Measurements from ENCODE around the gene DAP3. TPM values are rescaled to one million over a fixed set of nuclear protein-coding genes. Genes with fewer than 3 reads are reported as not detected.
"Not testable (repeated sequence)": the region's sequence is repeated elsewhere in the genome, so short reads cannot be mapped to it uniquely, and the experiment has no call there.

The DAP3 gene
- total and polyA plus RNA-seq, 9 of the 15 experiments (the other 6 are each of a cell fraction or from before 2014, with no cell fraction given): 155 to 484 (median 298) TPM

GRCh38 chr1:155767399-155767989 lies 78.6 kb downstream of the DAP3 start:
- H3K79me2 ChIP-seq (ENCODE audit: control insufficient read depth, insufficient read depth, low read length); ATAC-seq; FAIRE-seq; H3K9me1 ChIP-seq (ENCODE audit: control insufficient read depth, insufficient read depth, low read length); DNase-seq (ENCODE audit: extremely low read depth in 1 of 4, low spot score in 3 of 4); H3K27me3 ChIP-seq (ENCODE audit: control insufficient read depth in 2 of 2, insufficient read depth in 2 of 2, low read length in 2 of 2); intact Hi-C loops (cut with micrococcal nuclease); CTCF ChIA-PET (ENCODE audit: low intra/inter-chr PET ratio); H3K9me3 ChIP-seq (replicated peaks; ENCODE audit: control insufficient read depth, insufficient read depth, low read depth, low read length); H2AFZ ChIP-seq (ENCODE audit: low read depth, low read length); H4K20me1 ChIP-seq (replicated peaks; ENCODE audit: control insufficient read depth, insufficient read depth, low read length); BruUV-seq (replicated peaks); H3K4me3 ChIP-seq; in situ Hi-C loops (cut with MboI): not testable (repeated sequence)
- TF ChIP-seq, protein P1, sequence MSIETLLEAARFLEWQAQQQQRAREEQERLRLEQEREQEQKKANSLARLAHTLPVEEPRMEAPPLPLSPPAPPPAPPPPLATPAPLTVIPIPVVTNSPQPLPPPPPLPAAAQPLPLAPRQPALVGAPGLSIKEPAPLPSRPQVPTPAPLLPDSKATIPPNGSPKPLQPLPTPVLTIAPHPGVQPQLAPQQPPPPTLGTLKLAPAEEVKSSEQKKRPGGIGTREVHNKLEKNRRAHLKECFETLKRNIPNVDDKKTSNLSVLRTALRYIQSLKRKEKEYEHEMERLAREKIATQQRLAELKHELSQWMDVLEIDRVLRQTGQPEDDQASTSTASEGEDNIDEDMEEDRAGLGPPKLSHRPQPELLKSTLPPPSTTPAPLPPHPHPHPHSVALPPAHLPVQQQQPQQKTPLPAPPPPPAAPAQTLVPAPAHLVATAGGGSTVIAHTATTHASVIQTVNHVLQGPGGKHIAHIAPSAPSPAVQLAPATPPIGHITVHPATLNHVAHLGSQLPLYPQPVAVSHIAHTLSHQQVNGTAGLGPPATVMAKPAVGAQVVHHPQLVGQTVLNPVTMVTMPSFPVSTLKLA (conservative IDR thresholded peaks at IDR 0.05): 0 out of 4 replicates have a peak, but pooled peaks of 1 of the 2 experiments have one; percentile 9
- peaks cover 12 to 21% of the 10 kb centered on the region in 2 experiments; a peak in 4 of 5 replicates for H3K4me1 ChIP-seq (replicated peaks in 1 of 2; ENCODE audit: control insufficient read depth in 2 of 2, insufficient read depth in 2 of 2, low read length in 2 of 2)
- H3K4me2 ChIP-seq (ENCODE audit: insufficient read depth, low read length): peak overlapping the region; percentile 50; the same call in 1 of the 2 replicates
- peaks cover 87% of the 10 kb centered on the region for H3K36me3 ChIP-seq (ENCODE audit: control insufficient read depth, insufficient read depth, low read length)
- WGBS (ENCODE audit: insufficient coverage, low coverage, missing lambda C conversion rate): 89% methylated on average over 2 of the region's 5 CpGs
- H3K9ac ChIP-seq (ENCODE audit: insufficient read depth in 1 of 2, low read depth in 2 of 2, low read length in 2 of 2): peak overlapping the region in 1 of 2 experiments; percentile 48; a peak in 1 of 4 replicates
- H3K27ac ChIP-seq (ENCODE audit: extremely low read depth, low read depth, low read length): peak overlapping the region; percentile 82
- POLR2A ChIA-PET: interaction anchor here (1.1 kb wide), 1 partner anchor 12 kb away, joined by 4 read pairs; no protein-coding TSS in a partner anchor

- H4K20me1 ChIP-seq (replicated peaks; ENCODE audit: control insufficient read depth, insufficient read depth, low read length): no peaks in the 10 kb centered on the region
- H3K27me3 ChIP-seq (ENCODE audit: control insufficient read depth in 2 of 2, insufficient read depth in 2 of 2, low read length in 2 of 2): no peaks in the 10 kb centered on the region
- FAIRE-seq (no peak), ATAC-seq (no peak), DNase-seq (ENCODE audit: extremely low read depth in 1 of 4, low spot score in 3 of 4) (no peak)
- H3K4me3 ChIP-seq: no peak overlapping the region
- no peaks in the 10 kb centered on the region for H3K9me3 ChIP-seq (replicated peaks; ENCODE audit: control insufficient read depth, insufficient read depth, low read depth, low read length)
- ChIA-PET POLR2A (interaction anchor here (1.0 kb wide), 1 partner anchor 116 kb away, joined by 3 read pairs; no protein-coding TSS in a partner anchor), CTCF (ENCODE audit: low intra/inter-chr PET ratio) (interaction anchor here (0.6 kb wide), 1 partner anchor 563 kb away, joined by 3 read pairs; no protein-coding TSS in a partner anchor)
- no peaks in the 10 kb centered on the region for H3K9me1 ChIP-seq (ENCODE audit: control insufficient read depth, insufficient read depth, low read length)
- intact Hi-C loops (cut with micrococcal nuclease) (no loop called here), in situ Hi-C loops (cut with MboI) (no loop called here)
- H3K79me2 ChIP-seq (ENCODE audit: control insufficient read depth, insufficient read depth, low read length): peaks cover 8% of the 10 kb centered on the region; the same call in 1 of the 3 replicates
- peak overlapping the region; percentile 85 for H3K27ac ChIP-seq (ENCODE audit: extremely low read depth, low read depth, low read length)
- H3K4me1 ChIP-seq (replicated peaks in 1 of 2; ENCODE audit: control insufficient read depth in 2 of 2, insufficient read depth in 2 of 2, low read length in 2 of 2): peaks cover 12 to 21% of the 10 kb centered on the region in 2 experiments; a peak in 4 of 5 replicates
- peak overlapping the region; percentile 55 to 83; a peak in 3 of 4 replicates for H3K9ac ChIP-seq (ENCODE audit: insufficient read depth in 1 of 2, low read depth in 2 of 2, low read length in 2 of 2)
- WGBS (ENCODE audit: insufficient coverage, low coverage, missing lambda C conversion rate): 95% methylated on average over 5 of the region's 5 CpGs
- BruUV-seq (replicated peaks): no TSS peak
- no peak overlapping the region for H2AFZ ChIP-seq (ENCODE audit: low read depth, low read length)
- H3K4me2 ChIP-seq (ENCODE audit: insufficient read depth, low read length): no peak overlapping the region
- peaks cover 88% of the 10 kb centered on the region for H3K36me3 ChIP-seq (ENCODE audit: control insufficient read depth, insufficient read depth, low read length)
- no peak for TF ChIP-seq RB1 (IDR thresholded peaks at IDR 0.05; ENCODE audit: low read depth)
- no peak for TF ChIP-seq SRF (CRISPR knock-in tag; IDR thresholded peaks at IDR 0.05)
- TF ChIP-seq, protein P2, sequence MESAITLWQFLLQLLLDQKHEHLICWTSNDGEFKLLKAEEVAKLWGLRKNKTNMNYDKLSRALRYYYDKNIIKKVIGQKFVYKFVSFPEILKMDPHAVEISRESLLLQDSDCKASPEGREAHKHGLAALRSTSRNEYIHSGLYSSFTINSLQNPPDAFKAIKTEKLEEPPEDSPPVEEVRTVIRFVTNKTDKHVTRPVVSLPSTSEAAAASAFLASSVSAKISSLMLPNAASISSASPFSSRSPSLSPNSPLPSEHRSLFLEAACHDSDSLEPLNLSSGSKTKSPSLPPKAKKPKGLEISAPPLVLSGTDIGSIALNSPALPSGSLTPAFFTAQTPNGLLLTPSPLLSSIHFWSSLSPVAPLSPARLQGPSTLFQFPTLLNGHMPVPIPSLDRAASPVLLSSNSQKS (CRISPR knock-in tag; IDR thresholded peaks at IDR 0.05): no peak
- TF ChIP-seq LARP7 (IDR thresholded peaks at IDR 0.05): no peak
- TF ChIP-seq HSF4 (CRISPR knock-in tag; IDR thresholded peaks at IDR 0.05; ENCODE audit: borderline replicate concordance): no peak
- no peak for TF ChIP-seq ZBTB1 (CRISPR knock-in tag; IDR thresholded peaks at IDR 0.05; ENCODE audit: borderline replicate concordance, low read depth)
- no peak for TF ChIP-seq CHCHD3 (CRISPR knock-in tag; IDR thresholded peaks at IDR 0.05)
- TF ChIP-seq RBM34 (IDR thresholded peaks at IDR 0.05; ENCODE audit: borderline replicate concordance, insufficient read depth, low read length): no peak
- no peak for TF ChIP-seq ZNF124 (CRISPR knock-in tag; IDR thresholded peaks at IDR 0.05)
- TF ChIP-seq POLR2AphosphoS2 (IDR thresholded peaks at IDR 0.05; ENCODE audit: low read length): no peak
- TF ChIP-seq YY1 (IDR thresholded peaks at IDR 0.05; ENCODE audit: borderline replicate concordance in 1 of 3, control insufficient read depth in 1 of 3, extremely low read depth in 1 of 3, insufficient read depth in 3 of 3, insufficient read length in 1 of 3, insufficient replicate concordance in 2 of 3, low read depth in 1 of 3, low read length in 2 of 3): no peak
These were observed 80.4 kb downstream of the DAP3 start for GRCh38 chr1:155769257-155769656.
